Ishikawa (cell line): ENCODE results near the gene CCDC106.

Experiments used
- CEBPB ChIP-seq: IDR thresholded peaks from 2 replicates; pipeline ENCODE4 v1.6.1; 2012
- CREB1 ChIP-seq: IDR thresholded peaks from 2 replicates; pipeline ENCODE4 v1.6.1; 2012; ENCODE audit warnings: low read depth
- EGR1 ChIP-seq: IDR thresholded peaks from 2 replicates; pipeline ENCODE4 v1.6.1; 2012
- EP300 ChIP-seq: IDR thresholded peaks from 2 replicates; pipeline ENCODE4 v1.6.1; 2012; ENCODE audit warnings: borderline replicate concordance
- FOXM1 ChIP-seq: IDR thresholded peaks from 2 replicates; pipeline ENCODE4 v1.6.1; 2012; ENCODE audit warnings: low read depth, borderline replicate concordance
- NFIC ChIP-seq: IDR thresholded peaks from 2 replicates; pipeline ENCODE4 v1.6.1; 2012
- RAD21 ChIP-seq: IDR thresholded peaks from 2 replicates; pipeline ENCODE4 v1.6.1; 2012; ENCODE audit warnings: low read depth
- TAF1 ChIP-seq: IDR thresholded peaks from 2 replicates; pipeline ENCODE4 v1.6.1; 2012; ENCODE audit warnings: low read depth, mild to moderate bottlenecking
- TCF12 ChIP-seq: IDR thresholded peaks from 2 replicates; pipeline ENCODE4 v1.6.1; 2012; ENCODE audit warnings: low read depth
- TEAD4 ChIP-seq: IDR thresholded peaks from 2 replicates; pipeline ENCODE4 v1.6.1; 2012
- YY1 ChIP-seq: IDR thresholded peaks from 2 replicates; pipeline ENCODE4 v1.6.1; 2012; ENCODE audit warnings: low read depth
- ZBTB7A ChIP-seq: IDR thresholded peaks from 2 replicates; pipeline ENCODE4 v1.6.1; 2012; ENCODE audit warnings: low read depth
- TF ChIP-seq, protein P1 (sequence below): IDR thresholded peaks from 2 replicates; pipeline ENCODE4 v1.6.1; 2012
- TF ChIP-seq, protein P2 (sequence below): IDR thresholded peaks from 2 replicates; pipeline ENCODE4 v1.6.1; 2012; ENCODE audit warnings: low read depth, mild to moderate bottlenecking
- TF ChIP-seq, protein P3 (sequence below): IDR thresholded peaks from 2 replicates; pipeline ENCODE4 v1.6.1; 2012

CCDC106 gene

DNA sequence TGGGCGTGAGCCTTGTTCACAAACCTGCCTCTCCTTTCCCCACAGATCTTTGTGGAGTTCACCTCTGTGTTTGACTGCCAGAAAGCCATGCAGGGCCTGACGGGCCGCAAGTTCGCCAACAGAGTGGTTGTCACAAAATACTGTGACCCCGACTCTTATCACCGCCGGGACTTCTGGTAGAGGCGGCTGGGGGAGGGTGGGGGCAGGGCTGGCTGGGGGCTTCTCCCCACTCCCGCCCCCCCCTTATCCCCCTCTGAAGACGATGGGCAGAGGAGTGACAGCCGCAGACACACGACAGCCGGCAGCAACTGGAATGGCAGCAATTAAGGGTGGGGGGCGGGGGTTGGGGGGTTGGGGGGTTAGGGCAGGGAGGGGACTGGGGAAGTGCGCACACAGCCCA, 25.9 kb downstream of the CCDC106 start:
- TF ChIP-seq YY1 (no peak), EGR1 (no peak), CREB1 (no peak), EP300 (no peak), CEBPB (no peak), TAF1 (no peak), NFIC (no peak), RAD21 (no peak), FOXM1 (no peak), TCF12 (no peak), ZBTB7A (no peak), TEAD4 (no peak)
- TF ChIP-seq, protein P1, sequence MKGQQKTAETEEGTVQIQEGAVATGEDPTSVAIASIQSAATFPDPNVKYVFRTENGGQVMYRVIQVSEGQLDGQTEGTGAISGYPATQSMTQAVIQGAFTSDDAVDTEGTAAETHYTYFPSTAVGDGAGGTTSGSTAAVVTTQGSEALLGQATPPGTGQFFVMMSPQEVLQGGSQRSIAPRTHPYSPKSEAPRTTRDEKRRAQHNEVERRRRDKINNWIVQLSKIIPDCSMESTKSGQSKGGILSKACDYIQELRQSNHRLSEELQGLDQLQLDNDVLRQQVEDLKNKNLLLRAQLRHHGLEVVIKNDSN, result no peak
- TF ChIP-seq, protein P2, sequence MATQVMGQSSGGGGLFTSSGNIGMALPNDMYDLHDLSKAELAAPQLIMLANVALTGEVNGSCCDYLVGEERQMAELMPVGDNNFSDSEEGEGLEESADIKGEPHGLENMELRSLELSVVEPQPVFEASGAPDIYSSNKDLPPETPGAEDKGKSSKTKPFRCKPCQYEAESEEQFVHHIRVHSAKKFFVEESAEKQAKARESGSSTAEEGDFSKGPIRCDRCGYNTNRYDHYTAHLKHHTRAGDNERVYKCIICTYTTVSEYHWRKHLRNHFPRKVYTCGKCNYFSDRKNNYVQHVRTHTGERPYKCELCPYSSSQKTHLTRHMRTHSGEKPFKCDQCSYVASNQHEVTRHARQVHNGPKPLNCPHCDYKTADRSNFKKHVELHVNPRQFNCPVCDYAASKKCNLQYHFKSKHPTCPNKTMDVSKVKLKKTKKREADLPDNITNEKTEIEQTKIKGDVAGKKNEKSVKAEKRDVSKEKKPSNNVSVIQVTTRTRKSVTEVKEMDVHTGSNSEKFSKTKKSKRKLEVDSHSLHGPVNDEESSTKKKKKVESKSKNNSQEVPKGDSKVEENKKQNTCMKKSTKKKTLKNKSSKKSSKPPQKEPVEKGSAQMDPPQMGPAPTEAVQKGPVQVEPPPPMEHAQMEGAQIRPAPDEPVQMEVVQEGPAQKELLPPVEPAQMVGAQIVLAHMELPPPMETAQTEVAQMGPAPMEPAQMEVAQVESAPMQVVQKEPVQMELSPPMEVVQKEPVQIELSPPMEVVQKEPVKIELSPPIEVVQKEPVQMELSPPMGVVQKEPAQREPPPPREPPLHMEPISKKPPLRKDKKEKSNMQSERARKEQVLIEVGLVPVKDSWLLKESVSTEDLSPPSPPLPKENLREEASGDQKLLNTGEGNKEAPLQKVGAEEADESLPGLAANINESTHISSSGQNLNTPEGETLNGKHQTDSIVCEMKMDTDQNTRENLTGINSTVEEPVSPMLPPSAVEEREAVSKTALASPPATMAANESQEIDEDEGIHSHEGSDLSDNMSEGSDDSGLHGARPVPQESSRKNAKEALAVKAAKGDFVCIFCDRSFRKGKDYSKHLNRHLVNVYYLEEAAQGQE, result no peak
- TF ChIP-seq, protein P3, sequence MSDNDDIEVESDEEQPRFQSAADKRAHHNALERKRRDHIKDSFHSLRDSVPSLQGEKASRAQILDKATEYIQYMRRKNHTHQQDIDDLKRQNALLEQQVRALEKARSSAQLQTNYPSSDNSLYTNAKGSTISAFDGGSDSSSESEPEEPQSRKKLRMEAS, result no peak

DNA sequence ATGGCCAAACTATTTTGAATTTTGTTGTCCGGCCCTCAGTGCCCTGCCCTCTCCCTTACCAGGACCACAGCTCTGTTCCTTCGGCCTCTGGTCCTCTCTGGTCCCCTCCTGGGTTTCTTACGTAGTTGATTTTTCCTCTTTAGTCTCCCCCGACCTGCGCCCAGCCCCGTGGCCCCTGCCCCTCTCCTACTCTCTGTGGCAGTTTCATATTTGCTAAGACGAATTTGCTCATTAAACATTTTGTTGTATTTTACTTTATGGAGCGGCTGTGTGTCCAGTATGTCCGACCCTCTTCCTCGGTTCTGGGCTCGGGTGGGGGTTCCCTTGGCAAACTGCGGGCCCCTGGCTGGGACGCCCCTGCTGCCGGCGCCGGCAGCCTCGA, 26.4 kb downstream of the CCDC106 start:
- TF ChIP-seq EGR1 (no peak), TCF12 (no peak), TAF1 (no peak), CEBPB (no peak), YY1 (no peak), ZBTB7A (no peak), NFIC (no peak), FOXM1 (no peak), CREB1 (no peak), TEAD4 (no peak), RAD21 (no peak), EP300 (no peak)
- TF ChIP-seq, protein P3, result no peak
- TF ChIP-seq, protein P2, result no peak
- TF ChIP-seq, protein P1, result no peak

DNA sequence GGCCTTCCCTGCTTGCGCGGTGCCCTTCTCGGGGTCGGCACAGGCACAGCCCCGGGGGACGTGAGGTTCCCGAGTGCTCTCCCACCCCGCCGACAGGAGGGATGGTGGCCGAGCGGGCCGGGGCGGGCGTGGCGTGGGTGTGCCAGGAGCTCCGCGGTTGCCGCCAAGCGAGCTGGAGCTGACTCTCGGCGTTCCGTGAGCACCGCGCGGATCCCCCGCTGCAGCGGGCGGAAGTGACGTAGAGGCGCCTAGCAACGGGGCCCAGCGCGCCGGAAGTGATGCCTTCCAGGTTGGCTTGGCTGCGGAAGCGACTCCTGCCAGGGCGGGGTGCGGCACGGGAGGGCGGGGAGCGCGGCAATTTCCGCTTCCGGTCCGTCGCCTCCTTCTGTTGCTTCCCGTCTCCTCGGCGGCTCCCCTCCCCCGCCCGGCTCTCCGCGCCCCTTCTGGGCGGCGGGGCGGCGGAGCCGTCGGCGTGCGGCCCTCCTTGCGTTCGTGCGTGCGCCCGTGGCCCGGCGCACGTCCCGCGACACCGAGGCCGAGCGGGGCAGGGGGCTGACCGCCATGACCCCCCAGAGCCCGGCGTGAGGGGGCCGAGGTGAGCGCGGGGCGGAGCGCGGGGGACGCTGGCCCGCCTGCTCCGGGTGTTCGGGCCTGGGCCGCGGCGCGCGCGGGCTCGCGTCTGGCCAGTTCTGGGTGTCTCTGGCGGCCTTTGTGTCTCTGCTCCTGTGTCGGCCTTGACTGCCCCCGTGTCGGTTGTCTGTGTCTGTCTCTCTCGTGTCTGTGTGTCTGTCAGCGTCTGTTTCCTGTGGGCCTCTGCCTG, 27.0 kb downstream of the CCDC106 start, which contains the start of gene EPN1:
Gene EPN1 (plus strand): TSS at position 386 of the 820 bp plus-strand sequence. CDS start 3,402 bp downstream, outside the sequence.
- no peak for TF ChIP-seq TEAD4
- TF ChIP-seq TAF1, result peak; percentile 59; the same call in 1 of the 2 replicates
- no peak for TF ChIP-seq RAD21
- peak; percentile 91 for TF ChIP-seq CREB1
- TF ChIP-seq FOXM1, result no peak
- no peak; the same call in 1 of the 2 replicates for TF ChIP-seq CEBPB
- TF ChIP-seq NFIC, result peak; percentile 37; the same call in 1 of the 2 replicates
- TF ChIP-seq YY1, result no peak
- TF ChIP-seq, protein P3, result peak; percentile 65
- TF ChIP-seq ZBTB7A, result no peak
- peak; percentile 77; the same call in 1 of the 2 replicates for TF ChIP-seq TCF12

DNA sequence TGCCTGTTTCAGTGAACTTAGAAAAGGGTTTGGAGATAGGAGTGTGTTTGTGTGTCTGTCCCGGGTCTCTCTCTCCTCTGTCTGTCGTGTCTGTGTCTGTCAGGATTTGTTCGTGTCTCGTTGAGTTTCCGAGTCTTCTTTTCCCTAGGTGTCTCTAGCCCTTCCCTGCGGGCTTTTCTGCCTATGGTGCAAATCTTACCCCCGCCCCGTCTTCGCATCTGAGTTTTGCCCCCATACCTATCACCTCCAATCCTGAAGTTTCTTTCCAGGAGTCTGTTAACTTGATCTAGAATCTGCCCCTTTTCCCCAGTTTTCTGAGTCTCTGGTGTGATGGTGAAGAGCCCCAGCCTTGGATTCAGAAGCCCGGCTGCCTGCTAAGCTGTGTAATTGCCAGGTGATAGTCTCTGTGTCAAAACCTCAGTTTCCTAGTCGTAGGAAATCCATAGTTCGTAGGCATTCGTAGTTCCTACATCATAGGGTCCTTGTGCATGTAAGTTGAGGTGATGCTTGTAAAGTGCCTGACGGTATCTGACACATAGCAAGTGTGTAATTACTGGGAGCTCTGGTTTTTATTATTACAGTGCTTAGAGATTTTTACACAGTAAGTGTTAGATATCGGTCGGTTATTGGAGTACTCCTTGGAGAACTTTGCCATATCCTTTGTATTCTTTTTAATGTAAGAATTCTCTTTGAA, 27.8 kb downstream of the CCDC106 start:
- no peak for TF ChIP-seq EGR1
- TF ChIP-seq CREB1, result no peak
- TF ChIP-seq TAF1, result no peak
- no peak for TF ChIP-seq FOXM1
- TF ChIP-seq, protein P1, result no peak
- TF ChIP-seq TCF12, result no peak
- TF ChIP-seq EP300, result no peak
- TF ChIP-seq, protein P3, result no peak
- no peak for TF ChIP-seq CEBPB
- no peak for TF ChIP-seq YY1
- TF ChIP-seq, protein P2, result no peak
- no peak for TF ChIP-seq RAD21
- TF ChIP-seq NFIC, result no peak
- TF ChIP-seq ZBTB7A, result no peak
- TF ChIP-seq TEAD4, result no peak
